DOHH2 (cell line): ENCODE measurements around the gene EEPD1.

Experiments used
- H3F3A ChIP-seq: fragments of 200-600 bp; sonication (generic), shearing (Covaris generic); 2 replicates; pipeline ENCODE4 v1.6.0; 2016; ENCODE audit warnings: antibody characterized with exemption, mild to moderate bottlenecking; ENCODE audit not compliant: control insufficient read depth, insufficient read depth
- H3K27ac ChIP-seq: fragments of 200-600 bp; sonication (generic); 2 replicates; pipeline ENCODE4 v1.5.1; 2014; ENCODE audit warnings: low read depth, mild to moderate bottlenecking, low read length, moderate library complexity
- H3K27me3 ChIP-seq: fragments of 200-600 bp; sonication (generic); 2 replicates; pipeline ENCODE4 v1.6.1; 2014; ENCODE audit warnings: mild to moderate bottlenecking, low read length, mixed read lengths; ENCODE audit not compliant: control insufficient read depth
- H3K36me3 ChIP-seq: fragments of 200-600 bp; sonication (generic); 2 replicates; pipeline ENCODE4 v1.6.1; 2014; ENCODE audit warnings: mild to moderate bottlenecking, low read length, moderate library complexity, mixed read lengths; ENCODE audit not compliant: control insufficient read depth
- H3K4me1 ChIP-seq: fragments of 200-600 bp; sonication (generic); 2 replicates; pipeline ENCODE4 v1.6.1; 2014; ENCODE audit warnings: mild to moderate bottlenecking, low read length, mixed read lengths; ENCODE audit not compliant: control insufficient read depth
- H3K4me2 ChIP-seq: fragments of 200-600 bp; sonication (generic); 2 replicates; pipeline ENCODE4 v1.6.0; 2014; ENCODE audit warnings: mild to moderate bottlenecking, low read length, moderate library complexity
- H3K4me3 ChIP-seq: fragments of 200-600 bp; sonication (generic); 2 replicates; pipeline ENCODE4 v1.5.1; 2014; ENCODE audit warnings: mild to moderate bottlenecking, low read length, mixed read lengths
- H3K79me2 ChIP-seq: fragments of 200-600 bp; sonication (generic); 2 replicates; pipeline ENCODE4 v1.6.1; 2014; ENCODE audit warnings: mild to moderate bottlenecking, low read length, mixed read lengths; ENCODE audit not compliant: control insufficient read depth
- H3K9me2 ChIP-seq: fragments of 200-600 bp; sonication (generic); replicated peaks from 2 replicates; pipeline ENCODE4 v1.6.1; 2014; ENCODE audit warnings: mild to moderate bottlenecking, low read length, mixed read lengths; ENCODE audit not compliant: control insufficient read depth
- H3K9me3 ChIP-seq: fragments of 200-600 bp; sonication (generic); 2 replicates; pipeline ENCODE4 v1.6.1; 2014; ENCODE audit warnings: antibody characterized with exemption, low read length, mixed read lengths; ENCODE audit not compliant: control insufficient read depth, insufficient read depth
- H4K20me1 ChIP-seq: fragments of 200-600 bp; sonication (generic); 2 replicates; pipeline ENCODE4 v1.6.0; 2014; ENCODE audit warnings: low read depth, mild to moderate bottlenecking, antibody characterized with exemption, low read length, moderate library complexity; ENCODE audit not compliant: control insufficient read depth, insufficient read depth
- EZH2phosphoT487 ChIP-seq: fragments of 200-600 bp; sonication (generic); IDR thresholded peaks from 2 replicates; pipeline ENCODE4 v1.6.1; 2017; ENCODE audit warnings: borderline replicate concordance, mild to moderate bottlenecking, antibody characterized with exemption, low read length, moderate library complexity, mixed read lengths
- TF ChIP-seq, protein P1 (sequence below): fragments of 200-600 bp; sonication (generic); IDR thresholded peaks from one replicate; pipeline ENCODE4 v1.5.1; 2014; ENCODE audit warnings: antibody characterized with exemption, mild to moderate bottlenecking, low read depth, low read length; ENCODE audit not compliant: poor library complexity, severe bottlenecking

The EEPD1 gene

DNA sequence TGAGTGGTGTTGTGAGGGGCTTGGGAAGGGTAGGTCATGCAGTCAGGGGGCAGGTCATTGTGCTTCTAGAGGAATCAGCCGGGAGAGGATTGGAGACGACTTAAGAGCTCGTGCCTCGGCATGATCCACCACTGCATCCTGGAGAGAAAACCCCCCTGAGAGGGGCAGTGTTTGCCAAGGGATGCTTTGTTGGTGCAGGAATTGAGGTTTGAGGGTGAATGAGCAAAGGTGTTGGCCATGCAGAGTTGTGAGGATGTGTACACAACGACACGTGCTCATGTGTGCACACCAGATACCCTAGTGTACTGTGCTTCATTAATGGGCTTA is 151.0 kb downstream of the EEPD1 start:
- Histone ChIP-seq H3K36me3 (peaks cover 44% of the 10 kb centered on the region), H3K9me3 (no peaks in the 10 kb centered on the region), H3F3A (0 out of 2 replicates have a peak, but pooled peaks cover 4% of the 10 kb centered on the region), H3K4me1 (no peaks in the 10 kb centered on the region), H3K27me3 (no peaks in the 10 kb centered on the region), H3K79me2 (no peaks in the 10 kb centered on the region), H3K27ac (no peak overlapping the region), H3K9me2 (no peaks in the 10 kb centered on the region), H3K4me3 (no peak overlapping the region), H3K4me2 (no peak overlapping the region), H4K20me1 (no peaks in the 10 kb centered on the region; the same call in none of the 2 replicates)
- TF ChIP-seq, protein P1, sequence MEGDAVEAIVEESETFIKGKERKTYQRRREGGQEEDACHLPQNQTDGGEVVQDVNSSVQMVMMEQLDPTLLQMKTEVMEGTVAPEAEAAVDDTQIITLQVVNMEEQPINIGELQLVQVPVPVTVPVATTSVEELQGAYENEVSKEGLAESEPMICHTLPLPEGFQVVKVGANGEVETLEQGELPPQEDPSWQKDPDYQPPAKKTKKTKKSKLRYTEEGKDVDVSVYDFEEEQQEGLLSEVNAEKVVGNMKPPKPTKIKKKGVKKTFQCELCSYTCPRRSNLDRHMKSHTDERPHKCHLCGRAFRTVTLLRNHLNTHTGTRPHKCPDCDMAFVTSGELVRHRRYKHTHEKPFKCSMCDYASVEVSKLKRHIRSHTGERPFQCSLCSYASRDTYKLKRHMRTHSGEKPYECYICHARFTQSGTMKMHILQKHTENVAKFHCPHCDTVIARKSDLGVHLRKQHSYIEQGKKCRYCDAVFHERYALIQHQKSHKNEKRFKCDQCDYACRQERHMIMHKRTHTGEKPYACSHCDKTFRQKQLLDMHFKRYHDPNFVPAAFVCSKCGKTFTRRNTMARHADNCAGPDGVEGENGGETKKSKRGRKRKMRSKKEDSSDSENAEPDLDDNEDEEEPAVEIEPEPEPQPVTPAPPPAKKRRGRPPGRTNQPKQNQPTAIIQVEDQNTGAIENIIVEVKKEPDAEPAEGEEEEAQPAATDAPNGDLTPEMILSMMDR = no peak
- no peak for TF ChIP-seq EZH2phosphoT487

DNA sequence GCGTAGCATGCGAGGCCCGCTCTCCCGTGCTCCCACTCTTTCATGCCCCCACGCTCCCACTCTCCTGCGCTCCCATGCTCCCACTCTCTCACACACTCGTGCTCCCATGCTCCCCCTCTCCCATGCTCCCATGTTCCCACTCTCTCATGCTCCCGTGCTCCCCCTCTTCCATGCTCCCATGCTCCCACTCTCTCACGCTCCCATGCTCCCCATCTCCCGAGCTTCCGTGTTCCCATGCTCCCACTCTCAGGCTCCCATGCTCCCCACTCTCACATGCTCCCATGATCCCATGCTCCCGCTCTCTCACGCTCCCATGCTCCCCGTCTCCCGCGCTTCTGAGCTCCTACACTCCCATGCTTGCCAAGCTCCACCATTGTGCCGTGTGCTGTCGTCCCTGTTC is 152.2 kb downstream of the EEPD1 start:
- H3F3A ChIP-seq = 0 out of 2 replicates have a peak, but pooled peaks cover 4% of the 10 kb centered on the region
- no peaks in the 10 kb centered on the region for H3K9me3 ChIP-seq
- TF ChIP-seq EZH2phosphoT487 = no peak
- TF ChIP-seq, protein P1 = no peak
- no peak overlapping the region for H3K4me2 ChIP-seq
- H3K4me3 ChIP-seq = no peak overlapping the region
- no peaks in the 10 kb centered on the region for H3K9me2 ChIP-seq
- no peaks in the 10 kb centered on the region for H3K79me2 ChIP-seq
- no peak overlapping the region for H3K27ac ChIP-seq
- peaks cover 35% of the 10 kb centered on the region for H3K36me3 ChIP-seq
- H3K27me3 ChIP-seq = no peaks in the 10 kb centered on the region
- no peaks in the 10 kb centered on the region for H3K4me1 ChIP-seq
- H4K20me1 ChIP-seq = no peaks in the 10 kb centered on the region; the same call in none of the 2 replicates

DNA sequence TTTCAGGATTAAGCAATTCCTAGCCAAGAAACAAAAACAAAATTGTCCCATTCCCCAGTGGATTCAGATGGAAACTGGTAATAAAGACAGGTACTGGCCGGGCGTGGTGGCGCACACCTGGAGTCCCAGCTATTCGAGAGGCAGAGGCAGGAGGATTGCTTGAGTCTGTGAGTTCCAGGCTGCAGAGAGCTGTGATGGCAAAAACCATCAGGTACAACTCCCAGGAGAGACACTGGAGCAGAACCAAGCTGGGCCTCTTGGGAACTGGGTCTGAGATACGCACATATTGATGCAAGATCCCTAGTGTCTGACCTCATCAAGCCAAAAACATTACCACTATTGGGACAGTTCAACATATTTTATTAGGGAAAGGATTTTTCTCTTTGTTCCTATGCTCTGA is 152.6 kb downstream of the EEPD1 start:
- peaks cover 30% of the 10 kb centered on the region for H3K36me3 ChIP-seq
- H3K4me2 ChIP-seq = no peak overlapping the region

More for the DNA sequence above, 152.6 kb downstream of the EEPD1 start:
- Histone ChIP-seq H3K9me3 (no peaks in the 10 kb centered on the region), H3K4me1 (no peaks in the 10 kb centered on the region), H3K27ac (no peak overlapping the region), H3K27me3 (no peaks in the 10 kb centered on the region), H3K9me2 (no peaks in the 10 kb centered on the region), H4K20me1 (no peaks in the 10 kb centered on the region; the same call in none of the 2 replicates), H3F3A (0 out of 2 replicates have a peak, but pooled peaks cover 4% of the 10 kb centered on the region), H3K79me2 (no peaks in the 10 kb centered on the region), H3K4me3 (no peak overlapping the region)
- no peak for TF ChIP-seq EZH2phosphoT487
- TF ChIP-seq, protein P1 = no peak
